DMS53 treated with DMSO at 0.1 percent for 48 hours (cell line): Measurements from ENCODE around the gene BNC2.

Source experiments
- DNase-seq: peaks from one replicate; lab custom pipeline; 2025; ENCODE audit not compliant: unreplicated experiment; lab: John Stamatoyannopoulos, UW

The BNC2 gene

GRCh38 chr9:16767366-16767765 lies 103.1 kb downstream of the BNC2 start:
- DNase-seq = no peak

- no peak for DNase-seq
These were observed 106.5 kb downstream of the BNC2 start for GRCh38 chr9:16763946-16764345.

- DNase-seq = no peak
These were observed 114.9 kb downstream of the BNC2 start for GRCh38 chr9:16755467-16756160.

GRCh38 chr9:16754662-16755061 lies 115.8 kb downstream of the BNC2 start:
- no peak for DNase-seq

GRCh38 chr9:16753256-16753655 lies 117.2 kb downstream of the BNC2 start:
- no peak for DNase-seq

- DNase-seq = no peak
These were observed 117.9 kb downstream of the BNC2 start for GRCh38 chr9:16752601-16753000.

- DNase-seq = no peak
These were observed 119.9 kb downstream of the BNC2 start for GRCh38 chr9:16750553-16750952.

GRCh38 chr9:16745359-16745758 lies 125.1 kb downstream of the BNC2 start:
- no peak for DNase-seq

GRCh38 chr9:16744394-16744793 lies 126.1 kb downstream of the BNC2 start:
- DNase-seq = no peak

- DNase-seq = no peak
These were observed 127.1 kb downstream of the BNC2 start for GRCh38 chr9:16743375-16743774.

- DNase-seq = no peak
These were observed 135.5 kb downstream of the BNC2 start for GRCh38 chr9:16735001-16735400.

- no peak for DNase-seq
These were observed 137.9 kb downstream of the BNC2 start for GRCh38 chr9:16732546-16732945.

GRCh38 chr9:16730162-16730561 lies 140.3 kb downstream of the BNC2 start:
- no peak for DNase-seq

- peak; percentile 49 for DNase-seq
These were observed 140.8 kb downstream of the BNC2 start for GRCh38 chr9:16729651-16730050.

GRCh38 chr9:16728137-16728508 lies 142.3 kb downstream of the BNC2 start:
- no peak for DNase-seq

GRCh38 chr9:16727452-16728136 lies 142.9 kb downstream of the BNC2 start:
- no peak for DNase-seq

- no peak for DNase-seq
These were observed 143.6 kb downstream of the BNC2 start for GRCh38 chr9:16726718-16727451.

GRCh38 chr9:16726029-16726428 lies 144.4 kb downstream of the BNC2 start:
- DNase-seq = no peak

GRCh38 chr9:16725066-16725465 lies 145.4 kb downstream of the BNC2 start:
- DNase-seq = no peak

GRCh38 chr9:16721972-16722371 lies 148.5 kb downstream of the BNC2 start:
- DNase-seq = no peak

- no peak for DNase-seq
These were observed 150.1 kb downstream of the BNC2 start for GRCh38 chr9:16720386-16720785.

- DNase-seq = no peak
These were observed 150.5 kb downstream of the BNC2 start for GRCh38 chr9:16719921-16720320.
